Testis (tissue), 3 donors: ENCODE results near the gene MIA3. TPM values are rescaled to one million over a fixed set of nuclear protein-coding genes. Genes with fewer than 3 reads are reported as not detected.
A peak's percentile ranks its signal among the peaks of the same experiment; 100 is the strongest.

Source experiments
- DNase-seq: peaks from one replicate; pipeline ENCODE4 v3.0.0-alpha.2; 2019
- H3K27ac ChIP-seq, 2 donors: fragments of 200-600 bp; sonication (generic); one replicate each; pipeline ENCODE4 v1.5.1; 2019
- H3K27me3 ChIP-seq: fragments of 200-600 bp; sonication (generic); one replicate; pipeline ENCODE4 v1.5.1; 2019
- H3K36me3 ChIP-seq: fragments of 200-600 bp; sonication (generic); one replicate; pipeline ENCODE4 v1.5.1; 2017; ENCODE audit warnings: low read depth; ENCODE audit errors: missing control alignments
- H3K4me1 ChIP-seq: fragments of 200-600 bp; sonication (generic); one replicate; pipeline ENCODE4 v1.5.1; 2019
- H3K4me3 ChIP-seq, 2 donors: fragments of 200-600 bp; sonication (generic); one replicate each; pipeline ENCODE4 v1.5.1; 2017 to 2019
- H3K9me3 ChIP-seq: fragments of 200-600 bp; sonication (generic); one replicate; pipeline ENCODE4 v1.5.1; 2017
- POLR2A ChIP-seq: fragments of 450-650 bp; IDR thresholded peaks from one replicate; pipeline ENCODE4 v1.6.1; 2017; ENCODE audit warnings: antibody characterized with exemption, mild to moderate bottlenecking, moderate library complexity
- WGBS, 2 donors: methylation state at CpG; one replicate each; pipeline ENCODE4 v1.1.5; 2018; 5-methylcytosine and 5-hydroxymethylcytosine counted together
- intact Hi-C: fragments of 100-400 bp; cut with DNase I; formaldehyde crosslinking; loops from one replicate; pipeline ENCODE4 v1.15.1; 2023; ENCODE audit warnings: low total_unique reads
- polyA plus RNA-seq: library from polyadenylated mRNA; stranded (reverse); fragments of 350-450 nt; fragmentation: Illumina TruSeq; extraction: RNeasy Lipid Tissue Mini Kit (QIAGEN cat#74804); gene quantifications from one replicate; pipeline ENCODE4 v1.2.3, GENCODE V29; 2014; ENCODE audit warnings: low read depth, low replicate concordance; ENCODE audit not compliant: insufficient read depth
- total RNA-seq, 2 donors: library from RNA; depleted of rRNA; stranded (reverse); fragments of >200 nt; gene quantifications; one replicate each; pipeline ENCODE4 v1.2.3, GENCODE V29; 2016
- TF ChIP-seq, protein P1 (sequence below), 3 experiments: fragments of 450-650 bp in 2 of 3; fragments of 200-600 bp in 1 of 3; sonication (generic) in 1 of 3; IDR thresholded peaks; one replicate each; pipeline ENCODE4 v1.5.1; 2016 to 2019; ENCODE audit warnings: antibody characterized with exemption in 3 of 3, mild to moderate bottlenecking in 2 of 3, moderate library complexity in 1 of 3

MIA3 gene
- total and polyA plus RNA-seq, 3 donors from 2014 or later = 77.8 to 92.1 (median 91.4) TPM

DNA sequence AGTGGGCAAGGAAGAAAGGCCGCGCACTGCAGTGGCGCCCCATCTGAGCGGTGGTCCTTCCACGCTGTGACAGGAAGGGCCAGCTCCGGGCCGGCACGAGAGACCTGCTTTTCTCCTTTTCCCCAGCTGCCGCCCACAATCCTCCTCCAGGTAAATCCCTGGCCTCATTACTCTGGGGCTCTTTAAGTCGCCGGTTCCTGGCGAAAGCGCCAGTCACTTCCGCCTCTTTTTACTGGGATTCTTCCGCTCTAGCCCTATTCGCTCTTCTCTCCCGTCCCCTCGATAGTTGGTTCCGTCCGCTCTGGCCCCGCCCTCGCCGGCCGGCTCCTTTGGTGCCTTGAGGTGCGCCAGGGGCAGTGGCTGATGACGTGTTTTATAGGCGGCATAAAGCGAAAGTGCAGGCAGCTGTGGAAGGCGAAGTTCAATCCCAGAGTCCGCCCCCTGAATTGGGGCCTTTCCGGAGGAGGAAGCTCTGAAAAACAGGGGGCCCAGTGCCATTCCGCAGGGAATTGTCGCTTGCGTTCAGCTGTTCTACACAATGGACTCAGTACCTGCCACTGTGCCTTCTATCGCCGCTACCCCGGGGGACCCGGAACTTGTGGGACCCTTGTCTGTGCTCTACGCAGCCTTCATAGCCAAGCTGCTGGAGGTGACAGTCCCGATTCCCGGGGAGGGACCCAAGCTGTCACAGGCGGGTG lies 26.2 kb downstream of the MIA3 start:
- Histone ChIP-seq H3K9me3 (no peaks in the 10 kb centered on the region), H3K4me1 (peaks cover 9% of the 10 kb centered on the region), H3K27ac (peak overlapping the region; percentile 86 to 90), H3K4me3 (peak overlapping the region; percentile 87 to 97), H3K27me3 (no peaks in the 10 kb centered on the region), H3K36me3 (no peaks in the 10 kb centered on the region)
- 0% methylated on average over 42 of the region's 42 CpGs for WGBS, 2 donors
- no peak for TF ChIP-seq POLR2A
- TF ChIP-seq, protein P1, sequence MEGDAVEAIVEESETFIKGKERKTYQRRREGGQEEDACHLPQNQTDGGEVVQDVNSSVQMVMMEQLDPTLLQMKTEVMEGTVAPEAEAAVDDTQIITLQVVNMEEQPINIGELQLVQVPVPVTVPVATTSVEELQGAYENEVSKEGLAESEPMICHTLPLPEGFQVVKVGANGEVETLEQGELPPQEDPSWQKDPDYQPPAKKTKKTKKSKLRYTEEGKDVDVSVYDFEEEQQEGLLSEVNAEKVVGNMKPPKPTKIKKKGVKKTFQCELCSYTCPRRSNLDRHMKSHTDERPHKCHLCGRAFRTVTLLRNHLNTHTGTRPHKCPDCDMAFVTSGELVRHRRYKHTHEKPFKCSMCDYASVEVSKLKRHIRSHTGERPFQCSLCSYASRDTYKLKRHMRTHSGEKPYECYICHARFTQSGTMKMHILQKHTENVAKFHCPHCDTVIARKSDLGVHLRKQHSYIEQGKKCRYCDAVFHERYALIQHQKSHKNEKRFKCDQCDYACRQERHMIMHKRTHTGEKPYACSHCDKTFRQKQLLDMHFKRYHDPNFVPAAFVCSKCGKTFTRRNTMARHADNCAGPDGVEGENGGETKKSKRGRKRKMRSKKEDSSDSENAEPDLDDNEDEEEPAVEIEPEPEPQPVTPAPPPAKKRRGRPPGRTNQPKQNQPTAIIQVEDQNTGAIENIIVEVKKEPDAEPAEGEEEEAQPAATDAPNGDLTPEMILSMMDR (IDR thresholded peaks at IDR 0.05) = peak in 1 of 3 experiments; percentile 12
- intact Hi-C loops = no loop called here
- DNase-seq = peak; percentile 99

DNA sequence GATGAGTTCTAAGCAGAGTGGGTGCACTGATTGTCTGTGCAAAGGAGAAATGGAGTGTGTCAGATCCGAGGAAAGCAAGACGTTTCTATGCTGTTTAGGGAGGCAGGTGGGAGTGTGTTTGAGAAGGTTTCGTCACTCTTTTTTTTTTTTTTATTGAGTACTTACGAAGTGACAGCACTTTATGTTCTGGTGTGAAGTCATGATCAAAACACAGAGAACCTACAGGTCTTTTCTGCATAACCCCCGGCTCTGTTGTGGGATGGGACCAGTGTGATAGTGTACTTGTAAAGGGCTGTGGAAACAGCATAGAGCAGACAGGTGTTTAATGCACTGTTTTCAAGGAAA lies 26.7 kb downstream of the MIA3 start:
- Histone ChIP-seq H3K4me1 (peaks cover 9% of the 10 kb centered on the region), H3K9me3 (no peaks in the 10 kb centered on the region), H3K27ac (peak overlapping the region; percentile 86 to 90), H3K4me3 (peak overlapping the region; percentile 87 to 97), H3K27me3 (no peaks in the 10 kb centered on the region), H3K36me3 (no peaks in the 10 kb centered on the region)
- TF ChIP-seq POLR2A = no peak
- 1 to 3% methylated on average over 5 of the region's 5 CpGs for WGBS, 2 donors
- DNase-seq = no peak
- intact Hi-C loops = no loop called here

DNA sequence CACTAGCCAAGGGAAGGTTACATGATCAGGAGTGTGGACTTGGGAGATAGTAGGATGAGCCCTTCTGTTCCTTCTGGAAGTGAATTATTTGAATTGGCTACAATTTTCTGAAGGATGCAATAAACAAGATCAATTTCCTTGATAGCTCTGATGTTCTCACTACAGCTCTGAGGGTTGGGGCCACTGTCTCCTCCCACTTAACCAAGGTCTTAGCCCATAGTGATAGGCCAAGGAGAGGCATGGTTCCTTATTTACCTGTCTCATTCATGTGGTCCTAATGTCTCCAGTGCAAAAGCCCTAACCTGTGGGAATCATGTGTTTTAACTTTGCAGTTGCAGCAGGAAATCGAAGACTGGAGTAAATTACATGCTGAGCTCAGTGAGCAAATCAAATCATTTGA lies 34.8 kb downstream of the MIA3 start:
- H3K27ac ChIP-seq = no peak overlapping the region
- H3K27me3 ChIP-seq = no peaks in the 10 kb centered on the region
- DNase-seq = no peak
- H3K4me1 ChIP-seq = no peaks in the 10 kb centered on the region
- no peaks in the 10 kb centered on the region for H3K9me3 ChIP-seq
- no peaks in the 10 kb centered on the region for H3K36me3 ChIP-seq
- H3K4me3 ChIP-seq = no peak overlapping the region
- TF ChIP-seq, protein P1 (IDR thresholded peaks at IDR 0.05) = no peak
- TF ChIP-seq POLR2A = no peak
- intact Hi-C loops = no loop called here
- 92 to 100% methylated on average over 1 of the region's 1 CpG for WGBS, 2 donors

DNA sequence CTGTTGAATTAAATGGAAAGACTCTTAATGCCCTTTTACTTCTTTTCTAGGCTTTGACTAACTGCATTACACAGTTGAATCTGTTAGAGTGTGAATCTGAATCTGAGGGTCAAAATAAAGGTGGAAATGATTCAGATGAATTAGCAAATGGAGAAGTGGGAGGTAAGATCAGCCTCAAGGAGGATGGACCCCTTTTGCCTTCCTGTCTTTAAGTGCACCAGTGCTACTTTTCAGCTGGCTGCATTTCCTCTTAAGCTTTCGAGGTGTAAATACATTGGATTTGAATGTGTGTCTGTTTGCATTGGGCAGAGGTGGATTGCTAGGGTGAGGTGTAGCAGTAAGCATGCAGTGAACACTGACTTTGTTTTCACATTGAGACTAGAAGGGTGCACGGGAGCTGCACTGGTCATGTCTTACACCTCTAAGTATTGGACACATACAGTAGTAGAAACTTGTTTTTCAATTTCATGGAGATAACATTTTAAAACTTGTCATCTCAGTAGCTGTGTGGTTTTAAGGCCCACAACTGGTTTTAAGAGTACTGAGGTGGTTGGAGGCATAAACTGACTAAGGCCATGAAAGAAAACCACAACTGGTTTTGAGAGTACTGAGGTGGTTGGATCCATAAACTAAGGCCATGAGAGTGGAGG lies 35.4 kb downstream of the MIA3 start:
- no peaks in the 10 kb centered on the region for H3K4me1 ChIP-seq
- no peaks in the 10 kb centered on the region for H3K9me3 ChIP-seq
- no peaks in the 10 kb centered on the region for H3K36me3 ChIP-seq
- H3K27ac ChIP-seq = no peak overlapping the region
- H3K4me3 ChIP-seq = no peak overlapping the region
- DNase-seq = no peak
- no peaks in the 10 kb centered on the region for H3K27me3 ChIP-seq
- 93 to 96% methylated on average over 2 of the region's 2 CpGs for WGBS, 2 donors
- TF ChIP-seq, protein P1 (IDR thresholded peaks at IDR 0.05) = no peak
- TF ChIP-seq POLR2A = no peak
- intact Hi-C loops = no loop called here

DNA sequence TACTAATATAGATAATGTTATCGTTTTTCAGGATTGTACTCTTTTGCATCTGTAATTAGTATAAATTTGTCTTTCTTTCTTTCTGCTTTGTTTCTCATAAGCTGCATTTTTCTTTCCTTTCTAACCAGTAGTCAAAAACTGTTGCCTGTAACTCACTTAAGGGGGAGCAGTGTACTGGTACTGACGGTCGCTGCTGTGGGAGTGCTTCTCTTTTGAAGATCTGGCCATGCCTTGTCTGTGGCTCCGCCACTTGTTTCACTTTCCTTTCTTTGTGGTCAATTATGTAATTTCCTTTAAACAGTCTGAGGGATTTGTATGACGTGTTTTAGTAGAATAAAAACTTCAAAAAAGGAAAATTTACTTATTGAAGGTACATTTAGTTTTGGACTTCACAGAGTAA lies 37.0 kb downstream of the MIA3 start:
- DNase-seq = peak; percentile 65
- no peaks in the 10 kb centered on the region for H3K36me3 ChIP-seq
- H3K9me3 ChIP-seq = no peaks in the 10 kb centered on the region
- no peaks in the 10 kb centered on the region for H3K27me3 ChIP-seq
- no peak for TF ChIP-seq POLR2A
- TF ChIP-seq, protein P1 (IDR thresholded peaks at IDR 0.05) = no peak
- intact Hi-C loops = no loop called here
- H3K27ac ChIP-seq = peak overlapping the region in 1 of 2 donors; percentile 33
- 45 to 63% methylated on average over 5 of the region's 5 CpGs for WGBS, 2 donors
- H3K4me1 ChIP-seq = no peaks in the 10 kb centered on the region
- H3K4me3 ChIP-seq = no peak overlapping the region
